Fibroblast of lung (primary cell): ENCODE results near the gene SRPK3. TPM values are rescaled to one million over a fixed set of nuclear protein-coding genes. Genes with fewer than 3 reads are reported as not detected.

Experiments used
- polyA plus RNA-seq, 2 donors: library from polyadenylated mRNA; depleted of rRNA in 1 of 2; stranded (reverse) in 1 of 2; unstranded in 1 of 2; fragments of >200 nt; gene quantifications; 2 replicates each; pipeline ENCODE4 v1.2.1, GENCODE V29; 2011 to 2012; ENCODE audit warnings: missing spikeins in 1 of 2
- total RNA-seq: library from RNA; depleted of rRNA; stranded (reverse); fragments of >200 nt; gene quantifications from 2 replicates; pipeline ENCODE4 v1.2.1, GENCODE V29; 2014

Gene SRPK3
- total and polyA plus RNA-seq, 2 donors (not counting 1 experiment from before 2014, with no cell fraction given): 0.40 to 0.83 TPM

Other genes starting within 250 kb of the SRPK3 start
- 24.4 and 28.2 TPM in 2 replicates for gene CCNQ, start 181.9 kb upstream of the SRPK3 start, total RNA-seq
- gene CCNQ, start 181.9 kb upstream of the SRPK3 start, polyA plus RNA-seq: 19.9 and 22.8 TPM in 2 replicates
- gene DUSP9, start 133.8 kb upstream of the SRPK3 start, total RNA-seq: under 0.01 TPM in 1 of 2 replicates, not detected in the other
- not detected in 2 replicates for gene DUSP9, start 133.8 kb upstream of the SRPK3 start, polyA plus RNA-seq
- gene PNCK, start 107.2 kb upstream of the SRPK3 start, total RNA-seq: 0.26 and 0.33 TPM in 2 replicates
- gene PNCK, start 107.2 kb upstream of the SRPK3 start, polyA plus RNA-seq: 0.08 TPM in 1 of 2 replicates, not detected in the other
- gene SLC6A8, start 93.1 kb upstream of the SRPK3 start, total RNA-seq: 9.8 and 11.1 TPM in 2 replicates
- 7.7 and 13.2 TPM in 2 replicates for gene SLC6A8, start 93.1 kb upstream of the SRPK3 start, polyA plus RNA-seq
- 94.8 and 133 TPM in 2 replicates for gene BCAP31, start 56.7 kb upstream of the SRPK3 start, total RNA-seq
- 94.0 and 114 TPM in 2 replicates for gene BCAP31, start 56.7 kb upstream of the SRPK3 start, polyA plus RNA-seq
- 6.9 and 12.7 TPM in 2 replicates for gene ABCD1, start 56.2 kb upstream of the SRPK3 start, total RNA-seq
- gene ABCD1, start 56.2 kb upstream of the SRPK3 start, polyA plus RNA-seq: 4.0 and 4.6 TPM in 2 replicates
- gene PLXNB3, start 16.8 kb upstream of the SRPK3 start, total RNA-seq: 1.0 and 4.3 TPM in 2 replicates
- 1.6 and 1.9 TPM in 2 replicates for gene PLXNB3, start 16.8 kb upstream of the SRPK3 start, polyA plus RNA-seq
- 37.8 and 44.6 TPM in 2 replicates for gene IDH3G, start 13.3 kb downstream of the SRPK3 start, total RNA-seq
- gene IDH3G, start 13.3 kb downstream of the SRPK3 start, polyA plus RNA-seq: 55.7 and 72.2 TPM in 2 replicates
- gene SSR4, start 13.6 kb downstream of the SRPK3 start, total RNA-seq: 144 and 147 TPM in 2 replicates
- 141 and 182 TPM in 2 replicates for gene SSR4, start 13.6 kb downstream of the SRPK3 start, polyA plus RNA-seq
- gene PDZD4, start 49.5 kb downstream of the SRPK3 start, total RNA-seq: under 0.01 and 0.26 TPM in 2 replicates
- gene PDZD4, start 49.5 kb downstream of the SRPK3 start, polyA plus RNA-seq: 0.01 and 0.10 TPM in 2 replicates
- under 0.01 and 0.99 TPM in 2 replicates for gene L1CAM, start 105.1 kb downstream of the SRPK3 start, total RNA-seq
- gene L1CAM, start 105.1 kb downstream of the SRPK3 start, polyA plus RNA-seq: 1.2 and 1.7 TPM in 2 replicates
- gene AVPR2, start 123.6 kb downstream of the SRPK3 start, total RNA-seq: not detected in 2 replicates
- gene AVPR2, start 123.6 kb downstream of the SRPK3 start, polyA plus RNA-seq: not detected in 2 replicates
- gene ARHGAP4, start 145.2 kb downstream of the SRPK3 start, total RNA-seq: 1.3 and 1.5 TPM in 2 replicates
- gene ARHGAP4, start 145.2 kb downstream of the SRPK3 start, polyA plus RNA-seq: 0.12 and 0.51 TPM in 2 replicates
- gene NAA10, start 154.0 kb downstream of the SRPK3 start, total RNA-seq: 31.6 and 37.0 TPM in 2 replicates
- 66.2 and 115 TPM in 2 replicates for gene NAA10, start 154.0 kb downstream of the SRPK3 start, polyA plus RNA-seq
- 5.4 and 8.8 TPM in 2 replicates for gene RENBP, start 163.6 kb downstream of the SRPK3 start, total RNA-seq
- 0.90 and 0.92 TPM in 2 replicates for gene RENBP, start 163.6 kb downstream of the SRPK3 start, polyA plus RNA-seq
- gene HCFC1, start 190.8 kb downstream of the SRPK3 start, total RNA-seq: 7.4 and 10.2 TPM in 2 replicates
- gene HCFC1, start 190.8 kb downstream of the SRPK3 start, polyA plus RNA-seq: 3.0 and 6.7 TPM in 2 replicates
- 6.4 and 8.3 TPM in 2 replicates for gene TMEM187, start 191.7 kb downstream of the SRPK3 start, total RNA-seq
- 4.6 and 4.7 TPM in 2 replicates for gene TMEM187, start 191.7 kb downstream of the SRPK3 start, polyA plus RNA-seq
- gene IRAK1, start 238.9 kb downstream of the SRPK3 start, total RNA-seq: 61.1 and 65.9 TPM in 2 replicates
- 25.9 and 48.1 TPM in 2 replicates for gene IRAK1, start 238.9 kb downstream of the SRPK3 start, polyA plus RNA-seq